SH-SY5Y (cell line): ENCODE data around the gene METTL22.

Experiments used
- GATA2 ChIP-seq: IDR thresholded peaks from 2 replicates; pipeline ENCODE4 v1.6.1; 2011; ENCODE audit warnings: mild to moderate bottlenecking, low read depth, low read length
- GATA3 ChIP-seq: IDR thresholded peaks from 2 replicates; pipeline ENCODE4 v1.6.1; 2011; ENCODE audit warnings: low read depth, mild to moderate bottlenecking, low read length, moderate library complexity

GRCh38 chr16:8645831-8646230 lies 24.3 kb downstream of the METTL22 start:
- TF ChIP-seq GATA2 (no peak), GATA3 (no peak)
